Effector CD8-positive, alpha-beta T cell (primary cell): Measurements from ENCODE around the gene PRKAG2.

ENCODE experiments used
- DNase-seq: peaks from one replicate; lab custom pipeline; 2025; lab: John Stamatoyannopoulos, UW

The PRKAG2 gene

GRCh38 chr7:151710646-151711434, 166.1 kb downstream of the PRKAG2 start:
- DNase-seq: no peak

- no peak for DNase-seq
These were observed 166.7 kb downstream of the PRKAG2 start for GRCh38 chr7:151710121-151710640.

- no peak for DNase-seq
These were observed 167.5 kb downstream of the PRKAG2 start for GRCh38 chr7:151709141-151710038.

GRCh38 chr7:151708610-151709009, 168.3 kb downstream of the PRKAG2 start:
- DNase-seq: no peak

GRCh38 chr7:151707757-151708156, 169.2 kb downstream of the PRKAG2 start:
- DNase-seq: no peak

- DNase-seq: no peak
These were observed 169.8 kb downstream of the PRKAG2 start for GRCh38 chr7:151707105-151707469.

GRCh38 chr7:151706277-151707104, 170.4 kb downstream of the PRKAG2 start:
- DNase-seq: no peak

- no peak for DNase-seq
These were observed 171.2 kb downstream of the PRKAG2 start for GRCh38 chr7:151705636-151706276.

GRCh38 chr7:151704960-151705635, 171.8 kb downstream of the PRKAG2 start:
- DNase-seq: no peak

GRCh38 chr7:151704299-151704959, 172.5 kb downstream of the PRKAG2 start:
- DNase-seq: no peak

GRCh38 chr7:151702961-151703360, 174.0 kb downstream of the PRKAG2 start:
- no peak for DNase-seq

GRCh38 chr7:151700586-151701165, 176.2 kb downstream of the PRKAG2 start:
- no peak for DNase-seq

- DNase-seq: no peak
These were observed 177.0 kb downstream of the PRKAG2 start for GRCh38 chr7:151699928-151700319.

- DNase-seq: no peak
These were observed 177.6 kb downstream of the PRKAG2 start for GRCh38 chr7:151699147-151699927.

- no peak for DNase-seq
These were observed 179.0 kb downstream of the PRKAG2 start for GRCh38 chr7:151697942-151698341.

- no peak for DNase-seq
These were observed 179.4 kb downstream of the PRKAG2 start for GRCh38 chr7:151697515-151697895.

- no peak for DNase-seq
These were observed 180.0 kb downstream of the PRKAG2 start for GRCh38 chr7:151696721-151697514.

GRCh38 chr7:151695951-151696541, 180.9 kb downstream of the PRKAG2 start:
- DNase-seq: no peak
